CD4-positive, alpha-beta T cell treated with Interferon gamma for 1 hour (primary cell): Measurements from ENCODE around the gene VEZT.
"Not testable (repeated sequence)": the region's sequence is repeated elsewhere in the genome, so short reads cannot be mapped to it uniquely, and the experiment has no call there.

Experiments
- DNase-seq: peaks from one replicate; pipeline ENCODE4 v3.0.0-alpha.2; 2020

VEZT gene

DNA sequence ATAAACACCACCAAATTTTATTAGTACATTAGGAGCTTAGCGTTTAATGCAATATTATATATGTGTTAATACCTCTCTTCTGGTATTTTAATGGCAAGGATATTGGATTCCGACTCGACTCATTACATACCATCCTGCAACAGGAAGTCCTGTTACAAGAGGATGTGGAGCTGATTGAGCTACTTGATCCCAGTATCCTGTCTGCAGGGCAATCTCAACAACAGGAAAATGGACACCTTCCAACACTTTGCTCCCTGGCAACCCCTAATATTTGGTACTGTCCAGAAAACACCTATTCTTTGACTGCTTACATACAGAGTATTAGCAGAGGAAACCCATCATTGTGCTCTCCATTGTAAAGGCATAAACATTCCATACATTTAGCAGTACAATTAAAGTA lies 45.2 kb downstream of the VEZT start:
- DNase-seq, result no peak

DNA sequence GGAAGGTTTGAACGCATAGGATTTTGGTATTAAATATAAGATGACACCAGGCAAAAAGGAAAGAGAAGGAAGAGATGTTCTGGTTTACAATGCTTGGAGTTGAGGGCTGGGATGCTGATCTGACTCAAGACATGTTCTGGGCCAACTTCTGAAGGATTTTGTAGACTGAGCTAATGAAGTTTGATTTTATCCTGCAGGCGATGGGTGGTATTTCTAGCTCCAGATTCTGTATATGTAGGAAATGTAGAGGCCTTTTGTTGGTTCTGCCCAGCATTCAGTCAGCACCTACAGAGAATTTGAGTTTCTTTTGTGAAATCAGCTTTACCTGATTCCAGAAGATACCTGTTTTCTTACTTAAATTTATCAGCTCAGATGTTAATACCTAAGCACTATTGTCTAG lies 48.2 kb downstream of the VEZT start:
- no peak for DNase-seq

DNA sequence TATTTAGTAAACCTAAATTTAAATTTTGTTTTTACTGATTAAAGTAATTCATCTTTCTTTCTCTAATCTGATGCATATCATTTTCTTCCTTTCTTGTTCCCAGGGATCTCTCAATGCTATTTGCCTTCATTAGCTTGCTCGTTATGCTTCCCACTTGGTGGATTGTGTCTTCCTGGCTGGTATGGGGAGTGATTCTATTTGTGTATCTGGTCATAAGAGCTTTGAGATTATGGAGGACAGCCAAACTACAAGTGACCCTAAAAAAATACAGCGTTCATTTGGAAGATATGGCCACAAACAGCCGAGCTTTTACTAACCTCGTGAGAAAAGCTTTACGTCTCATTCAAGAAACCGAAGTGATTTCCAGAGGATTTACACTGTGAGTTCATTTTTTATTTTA lies 48.6 kb downstream of the VEZT start:
- no peak for DNase-seq

DNA sequence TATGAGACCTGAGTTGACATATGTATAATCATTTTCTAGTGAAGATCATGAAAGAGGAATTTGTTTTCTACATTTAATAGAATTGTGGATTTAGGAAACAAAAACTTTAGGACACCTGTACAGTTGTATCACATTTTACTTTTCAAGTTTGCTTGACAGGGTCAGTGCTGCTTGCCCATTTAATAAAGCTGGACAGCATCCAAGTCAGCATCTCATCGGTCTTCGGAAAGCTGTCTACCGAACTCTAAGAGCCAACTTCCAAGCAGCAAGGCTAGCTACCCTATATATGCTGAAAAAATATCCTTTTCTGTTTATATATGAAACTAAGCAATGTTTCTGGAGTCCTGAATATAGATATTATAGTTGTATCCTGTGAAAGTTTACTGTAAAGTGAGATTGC lies 52.3 kb downstream of the VEZT start:
- DNase-seq, result no peak

DNA sequence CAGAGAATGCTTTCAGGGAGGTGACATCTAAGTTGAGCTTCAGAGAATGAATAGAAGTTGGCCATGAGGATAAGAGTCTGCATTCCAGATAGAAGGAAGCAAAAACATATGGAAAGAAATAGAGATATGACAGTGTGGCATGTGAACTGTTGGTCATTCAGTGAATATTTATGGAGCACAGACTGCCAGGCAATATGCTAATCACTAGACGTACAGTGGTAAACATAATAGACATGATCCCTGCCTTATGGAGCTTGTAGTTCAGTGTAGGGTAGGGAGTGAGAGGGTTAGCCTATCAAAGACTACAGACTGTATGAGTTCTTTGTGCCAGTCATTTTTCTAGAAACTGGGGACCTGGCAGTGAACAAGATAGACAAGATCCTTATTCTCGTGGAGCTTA lies 53.9 kb downstream of the VEZT start:
- DNase-seq, result no peak

DNA sequence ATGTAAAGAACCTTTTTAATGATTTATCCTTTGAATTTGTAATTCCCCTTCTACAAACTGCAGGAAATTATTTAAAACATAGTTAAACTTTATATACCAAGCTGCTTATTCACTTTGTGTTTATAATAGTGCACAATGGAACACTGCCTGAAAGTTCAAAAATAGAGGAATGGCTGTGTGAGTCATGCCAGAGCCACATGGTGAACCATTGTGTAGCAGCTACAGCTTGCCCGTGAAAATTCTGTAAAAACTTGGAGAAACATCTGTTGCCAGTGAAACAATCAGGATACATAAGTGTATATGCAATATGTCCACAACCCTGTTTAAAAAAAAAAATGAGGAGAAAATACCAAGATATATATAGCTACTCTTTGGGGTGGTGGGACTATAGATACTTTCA lies 59.5 kb downstream of the VEZT start:
- no peak for DNase-seq

DNA sequence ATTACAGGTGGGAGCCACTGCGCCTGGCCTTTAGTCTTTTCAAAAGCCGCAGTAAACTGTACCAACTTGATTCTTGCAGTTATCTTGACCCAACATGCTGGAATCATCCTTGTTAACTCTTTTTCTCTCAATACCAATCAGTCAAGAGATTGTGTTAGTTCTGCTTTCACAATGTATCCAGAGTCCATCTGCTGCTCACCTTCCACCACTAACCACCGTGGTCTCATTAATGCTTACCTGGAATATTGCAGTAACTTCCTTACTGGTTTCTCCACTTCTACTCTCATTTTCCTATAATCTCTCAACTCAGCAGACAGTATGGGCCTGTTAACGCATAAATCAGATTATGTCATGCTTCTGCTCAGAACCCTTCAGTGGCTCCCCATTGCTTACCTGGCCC lies 62.2 kb downstream of the VEZT start:
- no peak for DNase-seq

DNA sequence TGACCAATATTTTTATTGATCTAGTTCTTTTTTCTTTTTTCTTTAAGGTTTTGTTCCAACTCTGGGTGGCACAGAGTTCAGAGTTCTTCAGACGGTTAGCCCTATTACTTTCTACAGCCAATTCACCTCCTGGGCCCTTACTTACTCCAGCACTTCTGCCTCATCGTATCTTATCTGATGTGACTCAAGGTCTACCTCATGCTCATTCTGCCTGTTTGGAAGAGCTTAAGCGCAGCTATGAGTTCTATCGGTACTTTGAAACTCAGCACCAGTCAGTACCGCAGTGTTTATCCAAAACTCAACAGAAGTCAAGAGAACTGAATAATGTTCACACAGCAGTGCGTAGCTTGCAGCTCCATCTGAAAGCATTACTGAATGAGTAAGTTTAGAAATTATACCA lies 64.7 kb downstream of the VEZT start:
- no peak for DNase-seq

DNA sequence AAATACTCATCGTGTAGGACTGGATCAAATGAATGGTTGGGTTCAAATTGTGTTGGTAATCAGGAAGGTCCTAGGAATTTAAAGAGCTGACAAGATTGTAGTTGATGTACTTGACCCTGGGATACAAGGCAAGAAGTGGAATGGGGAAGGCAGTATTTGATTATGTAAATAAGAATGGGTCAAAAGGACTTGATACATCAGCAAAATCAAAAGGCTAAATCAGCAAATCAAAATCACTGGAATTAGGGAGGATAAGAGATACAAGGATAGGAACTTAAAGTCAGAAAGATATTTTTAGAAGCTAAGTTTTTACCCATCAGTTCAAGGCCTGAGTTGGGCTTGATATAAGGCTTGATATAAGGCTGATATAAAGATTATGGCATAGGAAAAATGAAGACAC lies 65.8 kb downstream of the VEZT start:
- DNase-seq, result no peak

DNA sequence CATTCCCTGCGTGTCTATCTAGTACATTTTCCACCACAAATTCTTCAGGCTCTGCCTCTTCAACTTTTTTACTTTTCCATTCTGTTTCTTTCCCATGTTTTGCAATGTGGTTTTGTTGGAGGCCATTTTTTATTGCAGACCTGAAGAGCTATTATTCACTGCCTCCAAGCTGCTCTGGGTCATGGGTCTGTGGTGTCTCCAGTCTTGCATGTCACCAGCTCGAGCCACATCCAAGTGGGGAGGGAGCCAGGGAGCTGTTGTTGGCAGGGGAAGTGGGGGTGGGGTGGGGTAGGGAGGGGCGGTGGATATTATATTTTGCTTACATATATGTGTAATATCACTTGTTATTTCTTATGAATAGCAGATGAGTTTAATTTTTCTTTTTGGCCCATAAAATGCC lies 69.1 kb downstream of the VEZT start:
- DNase-seq, result no peak

DNA sequence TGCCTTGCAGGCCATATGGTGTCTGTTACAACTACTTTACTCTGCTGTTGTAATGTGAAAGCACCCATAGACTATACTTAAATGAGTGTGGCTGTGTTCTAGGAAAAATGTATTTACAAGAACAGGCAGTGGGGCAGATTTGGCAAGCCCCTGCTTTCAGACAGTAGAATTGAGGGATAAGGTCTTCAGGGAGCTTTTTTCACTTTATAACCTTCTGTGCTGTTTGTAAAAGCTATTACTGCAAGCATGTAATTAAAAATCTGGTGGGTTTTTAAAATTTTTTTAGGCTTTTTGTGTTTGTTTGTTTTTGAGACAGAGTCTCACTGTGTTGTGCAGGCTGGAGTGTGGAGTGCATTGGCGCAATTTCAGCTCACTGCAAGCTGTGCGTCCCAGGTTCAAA lies 73.9 kb downstream of the VEZT start:
- no peak for DNase-seq

DNA sequence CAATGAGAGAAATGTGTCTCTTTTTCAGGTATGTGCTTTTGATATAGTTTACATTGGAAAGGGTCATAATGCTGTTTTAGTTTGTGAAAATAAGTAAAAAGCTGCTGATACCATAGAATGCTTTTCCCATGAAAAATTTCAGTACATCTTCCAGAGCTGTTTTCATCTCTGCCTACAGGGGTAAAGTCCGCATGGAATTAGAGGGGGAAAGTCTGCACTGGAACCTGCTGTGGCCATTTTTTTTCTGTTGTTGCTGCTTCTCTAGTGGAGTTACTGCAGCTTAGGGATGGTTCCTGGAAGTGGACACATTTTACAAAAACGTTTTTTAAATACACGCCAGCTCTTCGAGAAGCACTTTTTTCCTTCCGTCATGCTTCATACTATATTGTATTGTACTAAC lies 81.3 kb downstream of the VEZT start:
- no peak for DNase-seq

DNA sequence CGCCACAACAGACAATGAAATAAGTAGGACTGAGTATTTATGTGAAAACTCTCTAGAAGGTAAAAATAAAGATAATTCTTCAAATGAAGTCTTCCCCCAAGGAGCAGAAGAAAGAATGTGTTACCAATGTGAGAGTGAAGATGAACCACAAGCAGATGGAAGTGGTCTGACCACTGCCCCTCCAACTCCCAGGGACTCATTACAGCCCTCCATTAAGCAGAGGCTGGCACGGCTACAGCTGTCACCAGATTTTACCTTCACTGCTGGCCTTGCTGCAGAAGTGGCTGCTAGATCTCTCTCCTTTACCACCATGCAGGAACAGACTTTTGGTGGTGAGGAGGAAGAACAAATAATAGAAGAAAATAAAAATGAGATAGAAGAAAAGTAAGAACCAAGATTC lies 82.7 kb downstream of the VEZT start:
- no peak for DNase-seq

DNA sequence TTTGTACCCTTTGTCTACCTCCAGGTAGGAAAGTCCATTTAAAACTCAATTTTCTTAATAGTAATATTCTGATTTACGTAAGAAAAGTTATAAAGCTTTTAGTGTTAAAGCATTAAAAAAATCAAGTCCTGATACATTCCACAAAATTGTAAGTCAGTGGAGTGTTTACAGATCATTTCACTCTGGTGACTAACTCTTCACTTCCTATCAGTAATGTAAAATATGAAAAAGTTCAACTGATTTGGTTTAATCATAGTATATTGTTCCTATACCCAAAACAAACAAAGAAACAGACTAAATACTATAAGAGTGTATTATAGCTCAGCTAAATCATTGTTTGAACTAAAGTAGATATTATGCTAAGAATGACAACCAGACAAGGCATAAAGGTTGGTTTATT lies 85.9 kb downstream of the VEZT start:
- no peak for DNase-seq

DNA sequence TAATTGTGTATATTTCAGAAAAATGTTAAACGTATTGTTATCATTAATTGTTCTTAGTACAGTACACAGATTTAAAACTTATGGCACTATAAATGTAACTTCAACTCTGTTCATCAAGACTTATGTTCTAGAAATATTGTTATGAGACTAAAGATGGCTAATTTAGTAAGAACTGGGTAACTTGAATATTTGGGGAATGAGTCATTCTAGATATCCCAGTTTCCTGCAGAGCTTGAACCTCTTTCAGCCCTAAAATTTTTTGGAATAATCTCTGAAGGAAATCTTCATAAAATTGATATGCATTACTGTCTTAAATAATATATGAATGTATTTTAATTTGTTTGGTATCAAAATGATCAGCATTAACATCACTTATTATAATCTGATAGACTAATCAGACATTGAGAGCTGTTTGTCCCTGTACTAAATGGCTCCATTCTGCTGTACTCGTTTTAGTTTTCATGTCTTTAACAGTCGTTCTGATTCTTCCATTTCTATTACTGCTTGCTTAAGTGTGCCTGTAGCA lies 87.1 kb downstream of the VEZT start:
- no peak for DNase-seq

DNA sequence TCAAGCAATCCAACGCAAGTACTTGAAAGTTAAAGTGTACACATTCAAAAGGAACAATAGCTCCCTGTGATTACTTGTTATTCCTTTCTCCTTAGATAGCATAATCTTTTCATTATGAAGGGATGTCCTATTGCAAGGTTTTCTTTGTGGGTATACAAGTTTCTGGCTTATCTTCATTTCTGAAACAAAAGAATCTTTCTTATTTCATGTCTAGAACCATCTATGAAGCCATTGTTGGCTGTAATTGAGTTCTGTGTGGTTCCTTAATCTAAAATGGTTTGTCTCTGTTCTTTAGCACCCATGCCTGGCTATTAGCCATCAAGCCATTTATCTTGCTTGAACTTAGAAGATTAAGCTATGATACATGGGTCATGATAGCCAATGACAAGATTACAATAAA lies 95.0 kb downstream of the VEZT start:
- DNase-seq, result no peak

DNA sequence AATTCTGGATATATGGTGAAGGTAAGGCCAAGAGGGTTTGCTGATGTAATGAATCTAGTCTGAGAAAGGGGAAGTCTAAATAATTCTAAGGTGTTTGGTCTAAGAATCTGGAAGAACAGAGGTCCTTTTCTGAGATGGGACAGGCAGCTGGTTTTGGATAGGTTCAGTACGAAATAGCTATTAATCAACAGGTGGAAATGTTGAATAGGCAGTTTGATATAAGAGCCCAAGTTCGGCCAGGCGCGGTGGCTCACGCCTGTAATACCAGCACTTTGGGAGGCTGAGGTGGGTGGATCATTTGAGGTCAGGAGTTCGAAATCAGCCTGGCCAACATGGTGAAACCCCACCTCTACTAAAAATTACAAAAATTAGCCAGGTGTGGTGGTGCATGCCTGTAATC lies 97.1 kb downstream of the VEZT start:
- DNase-seq, result not testable (repeated sequence)

DNA sequence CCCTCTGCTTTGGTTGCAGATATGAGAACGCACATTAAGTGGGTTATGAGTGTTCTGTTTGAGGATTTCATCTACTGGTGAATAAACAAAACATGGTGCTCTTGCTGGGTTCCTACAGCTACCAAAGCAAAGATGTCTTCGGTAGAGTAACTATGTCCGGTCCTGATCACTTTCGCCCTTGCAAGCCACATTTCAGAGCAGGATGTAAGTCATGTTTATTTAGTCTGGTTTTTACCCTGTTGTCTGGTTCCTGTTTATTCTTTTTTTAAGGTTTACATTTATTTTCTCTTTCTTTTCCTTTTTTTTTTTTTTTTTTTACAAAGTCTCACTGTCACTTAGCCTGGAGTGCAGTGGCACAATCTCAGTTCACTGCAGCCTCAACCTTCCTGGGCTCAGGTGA lies 99.2 kb downstream of the VEZT start:
- no peak for DNase-seq

DNA sequence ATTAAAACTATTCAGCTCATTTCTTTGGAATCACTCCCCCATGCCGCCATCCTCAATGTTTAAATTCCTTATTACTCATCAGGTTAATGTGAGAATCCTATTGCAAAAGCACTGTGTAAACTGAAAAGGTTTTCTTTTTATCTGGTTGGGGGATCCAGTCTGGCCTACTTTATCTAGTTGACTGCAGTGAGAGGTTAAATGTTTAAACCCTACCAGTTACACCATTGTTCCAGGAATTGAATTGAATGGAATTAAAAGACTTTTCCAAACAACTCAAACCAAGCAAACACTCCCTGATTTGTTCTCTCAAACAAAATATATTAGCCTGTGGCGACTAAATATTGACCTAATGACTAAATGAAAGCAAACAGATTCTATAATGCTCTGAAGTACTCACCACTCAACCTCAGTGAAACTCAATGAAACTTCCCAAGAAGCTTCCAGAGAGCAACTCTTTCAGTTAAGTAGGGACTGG lies 100.5 kb downstream of the VEZT start:
- DNase-seq, result no peak

DNA sequence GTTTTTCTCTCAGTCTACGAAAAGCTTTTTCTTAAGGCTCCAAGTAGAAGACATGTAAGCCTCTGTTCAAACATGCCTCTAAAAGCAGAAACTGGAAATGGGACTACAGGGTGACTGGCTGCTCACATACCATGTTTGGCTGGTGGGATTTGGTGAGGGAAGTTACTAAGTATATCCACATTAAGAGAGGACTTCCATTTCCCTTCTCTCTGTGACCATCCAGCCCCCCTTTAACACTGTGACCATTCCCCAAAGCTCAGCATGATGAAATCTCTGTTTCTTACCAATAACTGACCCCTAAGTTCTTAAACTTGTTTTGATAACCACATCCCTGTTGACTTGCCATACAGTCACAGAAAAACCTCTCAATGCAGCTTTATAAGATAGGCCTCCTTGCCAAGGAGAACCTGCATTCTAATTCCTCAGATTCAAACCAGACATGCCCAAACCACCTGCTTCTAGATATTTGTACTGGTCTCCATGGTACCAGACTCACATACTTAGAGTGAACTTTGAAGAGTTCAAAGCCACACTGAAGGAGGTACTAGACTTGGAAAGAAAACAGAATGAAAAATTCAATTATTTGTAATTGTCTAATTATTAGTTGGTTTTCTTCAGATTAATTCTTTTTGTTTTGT lies 102.2 kb downstream of the VEZT start:
- no peak for DNase-seq

DNA sequence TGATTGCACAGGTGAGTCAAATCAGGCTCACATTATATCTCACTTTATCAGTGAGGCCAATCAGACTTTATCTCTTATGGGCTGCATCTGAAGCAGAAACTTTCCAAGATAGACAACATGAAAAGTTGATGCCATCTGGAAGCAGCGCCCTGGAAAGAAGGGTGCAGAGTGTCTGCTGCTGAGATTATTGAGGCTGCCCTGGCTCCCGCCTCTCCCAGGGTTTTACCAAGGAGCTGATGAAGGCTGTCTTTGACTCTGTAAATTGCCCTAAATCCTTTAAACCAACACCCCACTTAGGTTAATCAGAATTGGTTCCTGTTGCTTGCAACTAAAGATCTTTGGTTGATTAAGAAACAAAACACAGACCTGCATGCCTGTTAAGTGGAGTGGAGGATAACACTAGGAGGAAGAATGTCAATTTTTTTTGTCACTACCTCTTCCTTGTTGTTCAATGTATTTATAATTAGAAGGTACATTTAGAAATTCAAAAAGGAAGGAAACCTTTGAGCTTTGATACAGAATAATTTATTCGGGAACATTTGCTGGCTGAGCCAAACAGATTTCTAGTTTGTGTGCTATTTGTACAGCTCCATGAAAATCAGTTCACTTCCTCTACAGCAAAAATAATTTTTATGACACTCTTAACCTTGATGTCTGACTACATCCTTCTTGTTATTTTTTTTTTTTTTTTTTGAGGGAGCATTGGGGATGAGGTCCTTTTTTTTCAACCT lies 104.1 kb downstream of the VEZT start:
- DNase-seq, result no peak

DNA sequence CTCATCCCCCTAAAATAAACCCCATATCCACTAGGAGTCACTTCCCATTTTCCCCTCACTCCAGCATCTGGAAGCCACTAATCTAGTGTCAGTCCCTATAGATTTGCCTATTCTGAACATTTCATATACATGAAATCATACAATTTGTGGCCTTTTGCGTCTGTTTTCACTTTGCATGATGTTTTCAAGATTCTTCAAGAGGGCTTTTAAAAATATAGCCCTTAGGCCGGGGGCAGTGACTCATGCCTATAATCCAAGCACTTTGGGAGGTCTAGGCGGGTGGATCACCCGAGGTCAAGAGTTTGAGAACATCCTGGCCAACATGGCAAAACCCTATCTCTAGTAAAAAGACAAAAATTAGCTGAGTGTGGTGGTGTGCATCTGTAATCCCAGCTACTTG lies 104.7 kb downstream of the VEZT start:
- no peak for DNase-seq

DNA sequence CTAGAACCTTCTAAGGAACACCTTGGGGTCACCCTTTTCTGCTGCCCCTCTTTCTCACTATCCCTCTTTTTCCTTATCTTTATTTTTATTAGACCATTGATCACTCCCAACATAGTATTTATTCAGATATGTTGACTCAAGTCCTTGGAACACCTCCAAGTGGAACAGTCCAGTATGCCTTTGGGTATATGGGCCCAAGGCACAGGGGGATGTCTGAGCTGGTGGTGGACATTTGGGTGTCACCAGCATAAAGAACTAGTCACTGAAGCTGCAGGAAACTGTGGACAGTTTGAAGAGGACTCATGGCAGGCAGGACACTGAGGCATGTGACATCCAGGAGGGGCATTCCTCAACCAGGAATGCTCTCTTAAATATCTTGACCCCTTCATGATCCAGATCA lies 105.6 kb downstream of the VEZT start:
- no peak for DNase-seq

DNA sequence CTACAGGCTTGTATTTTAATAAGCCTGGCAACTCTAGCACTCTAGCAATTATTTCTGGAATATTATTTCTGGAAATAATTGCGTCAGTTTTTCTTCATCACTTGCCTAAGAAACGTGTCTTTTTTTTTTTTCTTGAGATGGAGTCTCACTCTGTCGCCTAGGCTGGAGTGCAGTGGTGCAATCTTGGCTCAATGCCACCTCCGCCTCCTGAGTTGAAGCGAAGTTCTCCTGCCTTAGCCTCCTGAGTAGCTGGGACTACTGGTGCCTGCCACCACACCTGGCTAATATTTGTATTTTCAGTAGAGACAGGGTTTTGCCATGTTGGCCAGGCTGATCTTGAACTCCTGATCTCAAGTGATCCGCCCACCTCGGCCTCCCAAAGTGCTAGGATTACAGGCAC lies 106.6 kb downstream of the VEZT start:
- DNase-seq, result not testable (repeated sequence)

DNA sequence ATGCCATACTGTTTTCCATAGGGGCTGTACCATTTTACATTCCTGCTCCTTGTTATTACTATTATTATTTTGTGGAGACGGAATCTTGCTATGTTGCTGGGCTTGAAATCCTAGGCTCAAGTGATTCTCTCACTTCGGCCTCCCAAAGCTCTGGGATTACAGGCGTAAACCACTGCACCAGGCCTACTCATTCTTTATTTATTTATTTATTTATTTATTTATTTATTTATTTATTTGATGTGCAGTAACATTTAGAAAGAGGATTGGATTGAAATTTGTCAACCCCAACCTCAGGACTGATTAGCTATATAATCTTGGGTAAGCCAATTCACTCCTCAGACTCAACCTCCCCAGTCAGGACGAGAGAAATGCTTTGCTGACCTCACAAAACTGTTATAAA lies 107.9 kb downstream of the VEZT start:
- DNase-seq, result no peak
